Measurements from ENCODE around the gene TXNDC11.
A peak's percentile ranks its signal among the peaks of the same experiment; 100 is the strongest.

Gene TXNDC11

DNA sequence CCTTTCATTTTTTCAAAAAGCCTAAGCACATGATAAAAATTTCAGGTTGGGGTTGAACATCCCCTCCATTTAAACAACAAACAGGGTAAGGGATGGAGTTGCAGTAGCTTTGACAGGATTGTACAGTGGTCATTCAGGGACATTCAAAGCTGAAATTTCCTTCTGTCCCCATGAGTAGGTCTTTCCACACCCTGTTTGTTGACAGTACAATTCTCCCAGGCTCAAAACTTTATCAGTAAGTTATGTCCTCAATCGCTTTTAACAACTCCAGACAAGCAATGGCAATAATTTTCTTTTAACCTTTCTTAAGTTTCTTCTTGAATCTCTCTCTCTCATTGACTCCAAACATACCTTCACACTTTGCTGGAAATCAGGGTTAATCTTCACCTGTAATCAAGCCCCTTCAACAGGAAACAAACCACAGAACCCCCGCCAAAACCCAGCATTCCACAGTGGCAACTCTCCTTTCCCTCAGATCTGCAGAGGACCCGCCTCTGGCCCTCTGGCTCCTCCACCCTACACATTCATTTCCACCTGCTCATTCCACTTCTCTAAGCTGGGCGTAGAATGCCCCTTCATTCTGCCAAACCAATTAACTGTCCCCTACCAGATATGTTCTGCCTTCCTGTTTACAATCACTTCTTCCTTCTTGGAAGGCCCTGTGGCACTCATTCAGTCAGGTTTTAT lies 20.7 kb downstream of the TXNDC11 start:
- no peak for DNase-seq (ENCODE audit: low read depth)

DNA sequence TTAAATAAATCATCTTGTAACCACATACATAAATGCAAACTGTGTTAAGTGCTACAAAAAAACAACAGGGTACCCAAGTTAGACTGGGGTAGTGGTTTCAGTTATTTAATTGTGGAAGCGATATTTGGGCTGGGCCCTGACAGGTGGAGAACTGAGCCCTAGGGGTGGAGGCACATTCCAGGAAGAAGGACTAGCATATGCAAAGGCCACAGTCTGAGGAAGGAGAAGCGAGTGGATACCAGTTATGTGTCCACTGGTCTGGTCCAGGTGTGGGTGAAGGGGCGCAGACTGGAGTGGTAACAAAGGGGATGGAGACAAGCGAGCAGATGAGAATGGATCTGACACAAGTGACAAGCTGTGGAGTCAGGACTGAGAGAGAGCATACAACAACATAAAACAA lies 22.9 kb downstream of the TXNDC11 start:
- DNase-seq (ENCODE audit: low read depth): no peak

DNA sequence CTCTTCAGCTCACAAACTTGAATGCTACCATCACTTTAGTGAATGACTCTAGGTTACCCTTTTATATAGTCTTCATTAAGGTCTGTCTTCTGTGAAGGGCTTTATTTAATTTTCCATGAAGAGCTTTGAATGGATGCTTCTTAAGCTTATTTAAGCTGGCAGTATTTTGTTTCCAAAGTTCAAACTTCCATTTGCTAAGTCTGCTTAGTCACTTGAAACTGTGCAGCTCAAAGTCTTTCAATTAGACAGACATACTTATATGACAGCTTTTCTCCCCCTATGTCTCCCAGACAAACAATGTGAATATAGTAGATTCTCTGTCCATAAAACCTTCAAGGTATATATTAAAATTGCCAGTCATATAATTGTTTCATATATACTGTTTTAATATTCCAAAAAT lies 23.5 kb downstream of the TXNDC11 start:
- no peak for DNase-seq (ENCODE audit: low read depth)

DNA sequence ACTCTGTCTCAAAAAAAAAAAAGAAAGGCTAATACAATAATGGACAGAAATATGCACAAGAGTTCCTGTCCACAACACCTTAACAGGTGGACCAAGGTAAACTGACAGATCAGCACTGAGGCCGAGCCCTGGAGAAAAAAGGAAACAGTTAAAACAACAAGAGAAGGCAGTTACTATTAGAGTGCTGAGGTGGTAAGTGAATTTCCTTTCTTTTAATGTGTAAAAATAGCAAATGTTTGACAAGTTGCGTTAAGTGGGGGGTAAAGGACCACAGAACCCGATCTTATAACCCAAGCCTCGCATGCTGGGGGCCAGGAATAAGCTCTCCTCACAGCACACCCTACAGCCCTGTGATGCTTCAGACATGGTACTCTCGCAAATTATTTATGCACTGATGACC lies 24.8 kb downstream of the TXNDC11 start:
- DNase-seq (ENCODE audit: low read depth): no peak

DNA sequence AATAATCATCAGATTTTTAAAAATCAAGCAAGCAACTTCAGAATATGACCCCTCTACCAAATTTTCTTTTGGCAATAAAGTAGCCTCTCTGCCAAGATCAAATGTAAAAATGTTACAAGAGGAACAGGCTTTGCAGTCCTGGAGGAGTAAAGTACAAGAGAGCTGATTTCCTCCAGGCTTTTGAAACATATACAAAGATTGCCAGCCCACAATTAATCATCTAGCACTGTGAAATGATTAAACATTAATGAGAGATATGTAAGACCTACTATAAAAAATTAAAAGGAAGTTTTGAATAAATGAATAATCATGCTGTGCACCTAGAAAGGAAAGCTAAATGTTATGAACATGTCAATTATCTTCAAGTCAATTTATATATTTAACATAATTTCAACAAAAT lies 26.3 kb downstream of the TXNDC11 start:
- no peak for DNase-seq (ENCODE audit: low read depth)

DNA sequence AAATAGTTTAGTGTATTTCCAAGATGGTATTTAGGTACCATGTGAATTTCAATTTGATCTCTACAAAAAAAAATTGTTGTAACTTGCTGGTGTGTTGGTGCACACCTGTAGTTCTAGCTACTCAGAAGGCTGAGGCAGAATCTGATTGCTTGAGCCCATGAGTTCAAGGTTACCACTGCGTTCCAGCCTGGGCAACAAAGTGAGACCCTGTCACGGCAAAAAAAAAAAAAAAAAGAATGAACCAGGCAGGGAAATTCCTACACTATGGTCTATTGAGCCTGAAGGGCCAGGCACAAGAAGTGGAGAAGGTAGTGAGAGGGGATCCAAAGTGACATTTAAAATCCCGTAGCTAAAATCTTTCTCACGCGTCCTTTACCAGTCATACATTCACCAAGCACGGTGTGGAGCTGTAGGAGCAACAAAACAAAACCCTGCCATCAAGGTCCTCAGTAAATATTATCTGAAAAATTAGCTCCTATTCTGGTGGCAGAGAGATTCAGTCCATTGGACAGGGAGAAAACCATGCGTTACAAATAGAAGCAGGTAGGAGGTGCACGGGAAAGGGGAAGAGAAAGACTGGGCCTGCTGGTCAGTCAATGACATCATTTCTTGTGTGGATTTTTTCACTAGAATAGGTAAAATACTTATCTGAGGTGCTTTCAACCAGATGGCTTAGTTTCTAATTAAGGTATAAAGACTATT lies 27.3 kb downstream of the TXNDC11 start:
- no peak for DNase-seq (ENCODE audit: low read depth)

DNA sequence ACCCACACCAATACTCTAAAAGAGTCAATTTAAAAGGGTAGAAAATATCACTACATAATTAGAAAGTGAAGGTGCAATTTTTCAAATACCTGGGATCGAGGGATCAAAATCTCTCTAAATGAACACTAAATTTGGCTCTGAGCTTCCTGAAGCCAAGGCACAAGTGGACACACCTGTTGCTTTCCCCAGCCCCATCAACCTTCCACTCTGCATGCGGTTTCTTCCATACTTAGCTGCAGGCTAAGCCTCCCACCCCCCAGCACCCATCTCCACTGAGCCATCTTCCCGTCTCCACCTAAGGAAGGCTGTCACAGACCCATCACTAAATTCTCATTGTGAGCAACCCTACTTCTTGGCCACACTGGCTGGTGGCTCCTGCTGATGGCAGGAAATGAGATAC lies 30.5 kb downstream of the TXNDC11 start:
- DNase-seq (ENCODE audit: low read depth): no peak

DNA sequence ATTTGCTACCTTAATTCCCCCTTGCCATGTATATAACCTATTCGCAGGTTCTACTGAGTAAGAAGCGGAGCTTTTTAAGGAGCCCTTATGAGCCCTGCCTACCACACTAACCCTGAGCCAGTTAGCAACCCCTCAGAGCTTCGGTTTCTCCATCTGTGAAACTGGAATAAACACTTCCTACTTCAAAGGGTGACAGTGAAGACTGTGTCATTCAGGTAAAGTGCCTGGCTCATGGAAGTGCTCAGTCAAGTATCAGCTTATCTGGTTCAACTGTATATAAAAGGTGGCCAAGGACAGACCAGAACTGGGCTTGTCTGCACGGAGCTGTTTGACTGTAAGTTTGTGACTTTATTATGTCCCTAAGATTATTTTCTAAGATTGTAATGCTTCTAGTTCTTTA lies 31.0 kb downstream of the TXNDC11 start:
- DNase-seq (ENCODE audit: low read depth): no peak

DNA sequence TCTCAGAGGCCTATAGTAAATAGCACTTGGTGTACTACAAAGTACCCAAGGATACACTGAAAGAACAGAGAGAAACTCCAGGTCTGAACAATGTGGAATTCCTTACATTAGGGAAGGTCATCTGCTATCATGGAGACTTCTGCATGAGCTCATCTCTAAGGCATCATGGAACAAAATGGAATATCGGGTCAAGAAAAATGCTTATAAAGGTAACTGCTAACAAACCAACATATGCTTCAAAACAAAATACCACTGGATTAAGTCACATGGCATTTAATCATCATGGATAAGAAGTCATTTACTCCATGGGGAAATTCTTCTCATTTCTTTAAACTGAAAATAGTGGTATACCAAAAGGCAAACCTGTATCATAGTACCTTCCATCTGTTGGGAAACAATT lies 34.2 kb downstream of the TXNDC11 start:
- DNase-seq (ENCODE audit: low read depth): peak; percentile 49

DNA sequence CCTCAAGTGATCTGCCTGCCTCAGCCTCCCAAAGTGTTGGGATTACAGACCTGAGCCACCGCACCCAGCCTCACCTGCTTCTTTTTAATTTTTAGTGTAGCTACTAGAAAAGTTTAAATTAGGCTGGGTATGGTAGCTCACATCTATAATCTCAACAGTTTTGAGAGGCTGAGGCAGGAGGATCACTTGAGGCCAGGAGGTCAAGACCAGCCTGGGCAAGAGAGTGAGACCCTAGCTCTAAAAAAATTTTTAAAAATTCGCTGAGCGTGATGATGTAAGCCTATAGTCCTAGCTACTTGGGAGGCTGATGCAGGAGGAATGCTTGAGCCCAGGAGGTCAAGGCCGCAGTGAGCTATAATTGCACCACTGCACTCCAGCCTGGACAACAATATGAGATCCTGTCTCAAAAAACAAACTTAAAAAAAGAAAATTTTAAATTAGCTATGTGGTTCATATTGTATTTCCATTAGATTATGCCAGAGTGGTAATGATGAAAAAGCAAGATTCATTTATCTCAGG lies 34.9 kb downstream of the TXNDC11 start:
- no peak for DNase-seq (ENCODE audit: low read depth)

DNA sequence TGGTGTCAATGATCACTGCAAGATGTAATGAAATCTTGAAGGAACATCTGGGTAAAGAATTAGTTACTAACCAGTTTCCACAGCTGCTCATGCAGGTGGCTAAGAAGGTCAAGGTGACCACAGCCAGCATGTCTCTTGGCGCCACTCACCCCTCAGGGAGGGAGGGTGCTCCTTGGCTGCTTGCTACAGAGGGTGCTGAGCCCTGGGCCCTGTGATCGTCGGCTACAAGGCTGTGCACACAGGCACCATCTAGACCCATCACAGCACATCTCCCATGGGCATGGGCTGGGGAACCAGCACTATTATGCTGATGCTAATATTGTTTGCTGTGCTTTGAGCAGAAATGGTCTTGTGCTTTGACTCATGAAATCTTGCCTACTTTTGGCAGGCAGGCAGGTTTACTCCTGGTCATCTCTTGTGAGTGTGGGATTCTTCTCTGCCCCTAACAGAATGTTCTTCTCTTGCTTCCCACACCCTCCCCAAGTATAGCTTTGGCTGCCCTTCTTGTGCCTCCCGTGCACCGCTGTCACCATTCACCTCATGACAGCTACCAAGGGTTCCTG lies 36.4 kb downstream of the TXNDC11 start:
- DNase-seq (ENCODE audit: low read depth): no peak

DNA sequence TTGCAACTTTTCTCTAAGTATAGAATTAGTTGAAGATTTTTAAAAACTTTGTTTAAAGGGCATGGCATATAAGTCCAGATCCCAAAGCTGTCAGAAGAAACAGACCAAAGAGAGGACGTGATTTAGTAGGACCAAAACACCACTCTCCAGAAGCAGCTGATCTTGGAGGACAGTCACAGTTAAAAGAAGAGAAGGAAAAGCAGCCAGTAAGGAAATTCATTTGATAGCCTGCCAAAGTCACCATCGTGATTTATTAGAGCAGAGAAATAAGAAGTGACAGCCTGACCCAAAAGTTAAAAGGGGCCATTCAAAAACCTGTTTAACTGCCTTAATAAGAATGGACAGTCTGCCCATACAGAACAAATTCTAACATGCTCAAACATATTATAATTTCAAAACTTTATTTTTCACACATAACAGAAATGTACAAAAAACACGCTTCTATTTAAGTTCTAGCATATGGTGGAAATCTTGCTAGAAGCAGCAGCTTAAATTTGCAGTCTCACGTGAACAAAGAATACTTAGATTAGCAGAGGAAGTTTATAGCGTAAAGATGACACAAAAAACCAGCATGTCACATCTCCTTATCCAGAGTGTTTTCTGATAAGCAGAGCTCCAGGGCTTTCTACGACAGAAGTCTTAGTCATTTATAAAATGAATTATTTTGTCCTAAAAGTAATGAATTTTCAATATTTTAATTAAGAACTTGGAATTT lies 37.2 kb downstream of the TXNDC11 start:
- DNase-seq (ENCODE audit: low read depth): no peak

DNA sequence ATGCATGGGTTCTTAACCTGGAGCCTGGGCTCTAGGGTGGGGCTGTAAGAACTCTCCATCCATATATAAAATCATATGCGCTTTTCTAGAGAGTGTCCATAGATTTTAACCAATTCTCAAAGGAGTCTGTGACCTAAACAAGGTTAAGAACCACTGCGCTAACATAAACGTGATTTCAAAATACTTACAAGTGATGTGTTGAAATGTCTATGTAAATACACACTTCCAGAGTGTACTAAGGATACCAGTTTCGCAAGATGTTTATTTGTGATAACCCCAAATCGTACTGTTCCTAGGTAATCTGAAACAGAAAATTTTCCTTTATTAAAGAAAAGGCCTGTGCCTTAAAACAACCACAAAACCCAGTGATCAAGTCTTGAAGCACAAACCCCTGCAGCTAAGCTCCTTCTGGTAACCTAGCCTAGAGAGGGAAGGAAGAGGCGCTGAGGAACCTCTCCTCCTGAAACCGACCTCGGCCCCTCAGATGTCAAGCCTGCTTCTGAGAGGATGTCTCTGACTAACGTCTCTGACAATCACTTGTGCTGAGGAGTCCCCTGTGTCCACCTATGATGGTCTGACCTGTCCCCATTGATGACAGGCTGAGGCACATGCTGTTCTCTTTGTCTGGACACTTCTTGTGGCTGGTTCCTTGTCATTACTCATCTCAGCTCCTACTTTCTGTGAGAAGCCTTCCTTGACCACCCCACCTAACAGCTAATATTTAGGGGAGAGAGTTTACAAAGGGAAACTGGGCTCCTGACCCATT lies 42.2 kb downstream of the TXNDC11 start:
- DNase-seq (ENCODE audit: low read depth): no peak

DNA sequence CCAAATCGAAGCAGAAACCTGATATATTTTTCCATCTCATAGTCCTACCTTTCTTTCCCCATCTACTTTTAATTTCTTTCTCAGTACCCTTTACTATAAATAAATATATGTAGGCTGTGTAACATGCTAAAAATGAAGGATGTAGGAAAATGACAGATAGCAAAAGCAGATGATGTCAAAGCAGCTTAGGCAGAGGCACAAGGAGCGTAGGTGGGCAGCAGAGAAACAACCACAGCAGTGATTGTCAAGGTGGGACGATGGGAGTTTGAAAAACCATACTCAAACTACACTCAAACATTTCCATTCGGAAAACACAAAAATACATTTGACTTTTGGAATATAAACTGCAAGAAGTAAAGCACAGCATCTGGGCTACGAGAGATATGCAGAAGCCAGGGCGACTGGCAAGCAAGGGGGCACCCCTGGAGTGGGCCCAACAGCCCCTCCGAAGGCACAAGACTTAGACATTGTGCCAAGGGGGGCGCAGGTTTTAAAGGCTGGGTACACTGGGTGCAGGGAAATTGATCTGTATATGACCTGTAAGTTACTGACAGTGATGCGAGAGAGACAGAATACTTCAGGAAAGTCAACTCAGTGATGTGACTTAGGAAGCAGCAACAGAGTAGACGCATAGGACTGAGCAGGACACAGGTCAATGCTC lies 43.3 kb downstream of the TXNDC11 start:
- DNase-seq (ENCODE audit: low read depth): no peak

DNA sequence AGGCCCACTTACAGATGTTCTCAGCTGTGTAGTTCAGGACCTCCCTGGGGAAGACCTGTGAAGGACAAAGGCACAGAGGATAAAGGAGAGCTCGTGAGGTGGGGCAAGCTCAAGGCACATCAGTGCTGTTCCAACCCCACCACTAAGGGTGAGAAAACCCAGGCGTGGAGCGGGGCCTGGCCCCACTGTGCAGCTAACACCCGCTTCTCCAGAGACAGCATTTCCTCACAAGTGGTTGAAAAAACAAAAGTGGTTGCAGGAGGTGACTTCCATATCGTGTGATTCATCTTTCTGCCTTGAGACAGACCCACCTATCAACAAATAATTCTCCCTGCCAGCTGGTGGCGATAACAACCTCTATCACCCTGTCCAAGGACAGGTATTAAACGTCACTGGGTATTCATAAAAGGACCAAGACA lies 44.4 kb downstream of the TXNDC11 start:
- DNase-seq (ENCODE audit: low read depth): peak; percentile 16

DNA sequence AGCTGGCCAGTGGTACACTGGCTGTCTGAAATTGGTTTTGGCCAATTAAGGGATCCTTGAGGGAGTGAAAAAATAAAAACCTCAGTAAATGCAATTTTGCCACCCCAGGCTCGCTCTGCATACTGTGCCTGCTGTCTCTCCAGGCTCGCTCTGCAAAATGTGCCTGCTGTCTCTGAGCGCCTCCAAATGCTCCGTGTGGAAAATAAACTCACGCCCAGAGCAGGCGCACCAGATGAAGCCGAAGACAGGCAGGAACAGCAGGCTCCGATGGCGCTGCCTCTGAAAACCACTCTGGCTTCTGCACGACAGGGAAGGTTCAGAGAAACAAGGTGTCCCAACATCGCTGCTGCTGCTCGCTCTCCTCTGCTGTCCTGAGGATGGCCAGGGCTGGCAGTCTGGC lies 45.3 kb downstream of the TXNDC11 start:
- DNase-seq (ENCODE audit: low read depth): no peak

DNA sequence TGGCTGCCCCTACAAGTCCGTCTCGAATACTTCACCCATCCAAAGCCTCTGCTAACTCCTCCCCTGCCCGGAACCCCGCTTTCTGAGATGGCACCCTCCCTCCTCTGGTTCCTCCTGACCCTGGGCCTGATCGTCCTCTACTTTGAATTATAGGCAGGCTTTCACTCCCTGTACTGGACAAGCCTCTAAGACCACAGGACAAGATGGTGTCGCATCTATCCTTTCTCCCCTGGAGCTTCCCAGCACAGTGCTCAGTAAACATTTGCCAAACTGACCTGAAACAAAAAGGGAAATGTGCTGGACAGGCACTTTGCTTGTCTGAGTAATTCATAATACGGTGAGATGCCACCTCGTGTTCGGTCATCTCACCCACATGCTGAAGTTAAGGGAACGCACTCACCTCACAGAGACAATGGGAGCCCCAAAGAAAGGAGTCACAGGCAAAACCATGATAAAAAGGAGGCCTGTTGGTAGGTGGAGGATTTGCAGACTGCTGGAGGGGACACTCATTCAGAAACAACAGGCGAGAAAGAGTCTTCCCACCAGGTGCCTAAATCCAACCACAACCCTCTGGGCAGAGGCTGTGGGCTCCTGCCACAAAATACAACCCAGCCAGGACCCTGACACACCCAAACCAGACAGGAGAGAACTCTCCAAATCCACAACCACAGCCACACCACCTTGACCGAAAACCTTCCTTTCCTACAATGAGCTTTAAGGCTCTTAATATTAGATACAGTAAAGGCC lies 46.2 kb downstream of the TXNDC11 start:
- no peak for DNase-seq (ENCODE audit: low read depth)

DNA sequence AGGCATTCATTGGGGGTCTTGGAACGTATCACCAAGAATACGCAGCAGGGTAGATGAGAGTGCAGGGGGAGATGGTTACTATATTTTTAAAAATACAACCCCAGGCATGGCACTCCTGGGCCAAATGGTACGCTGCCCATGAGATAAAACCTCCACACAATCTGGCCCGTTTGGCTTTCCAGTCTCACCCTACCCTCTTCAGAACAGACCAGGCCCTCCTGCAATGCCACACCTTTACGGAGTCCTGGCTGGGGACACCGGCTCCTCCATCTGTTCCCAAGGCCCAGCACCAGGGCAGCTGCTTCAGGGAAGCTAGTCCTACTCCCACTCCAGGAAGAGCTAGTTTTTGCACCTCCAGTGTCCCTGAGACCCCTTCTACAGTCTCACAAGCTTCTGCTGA lies 50.0 kb downstream of the TXNDC11 start:
- DNase-seq (ENCODE audit: low read depth): no peak

DNA sequence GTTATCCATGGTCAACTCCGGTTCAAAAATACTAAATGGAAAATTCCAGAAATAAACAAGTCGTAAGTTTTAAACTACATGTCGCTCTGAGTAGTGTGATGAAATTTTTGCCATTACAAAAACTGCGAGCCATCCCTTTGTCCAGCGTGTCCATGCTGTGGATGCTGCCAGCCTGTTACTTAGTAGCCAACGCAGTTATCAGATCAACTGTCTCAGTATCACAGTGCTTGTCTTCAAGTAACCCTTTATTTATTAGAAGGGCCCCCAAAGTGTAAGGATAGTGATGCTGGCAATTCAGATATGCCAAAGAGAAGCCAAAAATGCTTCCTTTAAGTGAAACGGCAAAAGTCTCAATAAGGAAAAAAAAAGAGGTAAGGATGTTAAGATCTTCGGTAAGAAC lies 50.5 kb downstream of the TXNDC11 start:
- DNase-seq (ENCODE audit: low read depth): no peak

DNA sequence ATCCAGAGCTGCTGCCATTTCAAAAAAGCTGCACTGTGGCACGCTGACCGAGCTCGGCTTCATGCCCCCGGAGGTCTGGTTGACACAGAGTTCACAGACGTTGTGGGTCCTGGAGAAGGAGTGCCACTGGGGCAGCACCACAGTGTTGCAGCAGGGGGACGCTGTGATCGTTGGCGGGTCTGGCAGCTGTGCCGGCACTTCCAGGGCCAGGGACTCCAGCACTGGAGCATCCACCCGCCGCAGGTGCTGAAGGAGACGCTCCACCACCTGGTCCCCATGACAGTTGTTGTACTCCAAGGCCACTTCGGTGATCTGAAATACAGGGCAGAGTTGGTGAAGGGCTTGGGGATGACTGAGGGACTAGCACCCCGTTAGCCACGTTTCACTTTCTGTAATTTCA lies 50.9 kb downstream of the TXNDC11 start:
- no peak for DNase-seq (ENCODE audit: low read depth)

DNA sequence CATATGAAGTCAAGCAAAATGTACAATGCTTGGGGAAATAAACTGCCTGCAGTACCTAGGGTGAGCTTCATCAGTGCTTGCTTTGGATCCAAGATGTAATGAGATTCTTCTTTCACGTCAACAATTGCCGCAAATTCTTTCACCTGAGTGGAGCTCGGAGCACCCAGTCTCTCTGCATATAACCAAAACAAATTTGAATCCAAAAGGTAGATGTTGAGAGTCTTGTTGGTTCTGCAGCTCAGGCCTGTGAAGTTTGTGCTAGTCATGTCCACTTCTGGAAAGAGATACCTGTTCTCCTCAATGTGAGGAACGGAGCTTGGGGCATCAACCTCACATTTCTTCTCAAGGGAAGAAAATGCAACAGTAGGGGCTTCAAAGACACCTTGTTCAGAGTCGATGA lies 51.4 kb downstream of the TXNDC11 start:
- no peak for DNase-seq (ENCODE audit: low read depth)
